Ascending aorta (tissue), 2 donors: ENCODE measurements around the gene ANKLE1. TPM values are rescaled to one million over a fixed set of nuclear protein-coding genes. Genes with fewer than 3 reads are reported as not detected.

ENCODE experiments used
- DNase-seq, 2 donors: peaks; one replicate each; pipeline ENCODE4 v3.0.0-alpha.2; 2019; ENCODE audit warnings: low spot score in 2 of 2
- H3K27ac ChIP-seq, 2 donors: fragments of 200-600 bp; sonication (generic); one replicate each; pipeline ENCODE4 v1.5.1; 2016 to 2017; ENCODE audit warnings: mild to moderate bottlenecking in 1 of 2
- H3K27me3 ChIP-seq: fragments of 200-600 bp; sonication (generic); one replicate; pipeline ENCODE4 v1.5.1; 2017
- H3K36me3 ChIP-seq, 2 donors: fragments of 200-600 bp; sonication (generic); one replicate each; pipeline ENCODE4 v1.5.1; 2016
- H3K4me1 ChIP-seq, 2 donors: fragments of 200-600 bp; sonication (generic); one replicate each; pipeline ENCODE4 v1.5.1; 2016 to 2017; ENCODE audit warnings: mild to moderate bottlenecking in 1 of 2
- H3K4me3 ChIP-seq, 2 donors: fragments of 200-600 bp; sonication (generic); one replicate each; pipeline ENCODE4 v1.5.1; 2016 to 2017; ENCODE audit warnings: mild to moderate bottlenecking in 1 of 2
- H3K9me3 ChIP-seq, 2 donors: fragments of 200-600 bp; sonication (generic); one replicate each; pipeline ENCODE4 v1.5.1; 2016
- CTCF ChIP-seq, 3 experiments: fragments of 200-600 bp in 2 of 3; fragments of 450-650 bp in 1 of 3; sonication (generic) in 2 of 3; IDR thresholded peaks; one replicate each; pipeline ENCODE4 v1.5.1; 2016 to 2019; ENCODE audit warnings: antibody characterized with exemption in 3 of 3, mild to moderate bottlenecking in 1 of 3, moderate library complexity in 1 of 3
- intact Hi-C: fragments of 100-400 bp; cut with DNase I; formaldehyde crosslinking; loops from one replicate; pipeline ENCODE4 v1.15.1; 2023
- total RNA-seq: library from RNA; depleted of rRNA; stranded (reverse); fragments of >200 nt; gene quantifications from one replicate; pipeline ENCODE4 v1.1.0, GENCODE V29; 2016

Gene ANKLE1
- total RNA-seq, 1 donor from 2014 or later, result not detected

DNA sequence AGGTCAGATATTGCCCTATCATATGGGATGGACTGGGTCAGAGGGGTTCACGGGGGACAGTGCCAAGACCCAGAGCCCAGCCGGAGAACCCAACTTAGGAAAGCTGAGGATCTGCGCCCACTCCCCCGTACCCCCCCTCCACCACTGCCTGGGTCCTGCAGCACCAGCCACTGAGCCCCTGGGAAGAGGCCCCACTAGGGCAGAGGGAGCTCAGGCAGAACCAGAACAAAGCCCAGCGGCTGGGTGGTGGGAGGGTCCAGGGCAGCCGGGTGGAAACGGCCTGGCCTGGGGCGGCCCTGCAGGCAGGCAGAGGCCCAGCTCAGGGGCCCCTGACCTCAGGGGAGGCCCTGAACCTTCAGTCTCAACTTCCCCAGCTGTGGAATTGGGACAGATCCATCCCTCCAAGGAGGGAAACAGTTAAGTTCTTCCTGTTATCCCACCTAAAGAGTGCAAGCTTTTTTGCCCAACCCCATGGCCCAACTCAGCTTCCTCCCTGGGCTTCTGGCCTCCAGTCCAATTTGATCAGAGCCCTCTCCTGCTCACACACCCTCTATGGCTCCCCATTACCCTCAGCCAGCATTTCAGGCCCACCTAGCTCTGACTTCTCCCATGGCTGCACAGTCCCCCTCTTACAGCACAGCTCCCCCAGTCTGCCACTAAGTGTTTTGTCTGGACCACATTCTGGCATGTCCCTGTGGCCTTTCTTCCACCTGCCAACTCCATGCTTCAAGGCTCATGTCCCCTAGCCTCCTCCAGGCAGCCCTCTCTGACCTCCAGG is 39.1 kb upstream of the ANKLE1 start:
- H3K4me1 ChIP-seq, result peaks cover 3 to 32% of the 10 kb centered on the region in 2 donors
- peak overlapping the region; percentile 78 to 85 for H3K27ac ChIP-seq
- peaks cover 4 to 5% of the 10 kb centered on the region in 2 donors for H3K36me3 ChIP-seq
- H3K4me3 ChIP-seq, result peak overlapping the region in 1 of 2 donors; percentile 97
- TF ChIP-seq CTCF (IDR thresholded peaks at IDR 0.05), result no peak
- no peaks in the 10 kb centered on the region for H3K27me3 ChIP-seq
- no peak for DNase-seq
- no peaks in the 10 kb centered on the region for H3K9me3 ChIP-seq
- intact Hi-C loops, result no loop called here

GRCh38 chr19:17243211-17243829 is 38.4 kb upstream of the ANKLE1 start:
- Histone ChIP-seq H3K4me3 (peak overlapping the region; percentile 90 to 97), H3K27ac (peak overlapping the region; percentile 78 to 85), H3K36me3 (peaks cover 3 to 5% of the 10 kb centered on the region in 2 donors), H3K27me3 (no peaks in the 10 kb centered on the region), H3K9me3 (no peaks in the 10 kb centered on the region), H3K4me1 (peaks cover 3 to 32% of the 10 kb centered on the region in 2 donors)
- intact Hi-C loops, result no loop called here
- no peak for TF ChIP-seq CTCF (IDR thresholded peaks at IDR 0.05)
- DNase-seq, result no peak

DNA sequence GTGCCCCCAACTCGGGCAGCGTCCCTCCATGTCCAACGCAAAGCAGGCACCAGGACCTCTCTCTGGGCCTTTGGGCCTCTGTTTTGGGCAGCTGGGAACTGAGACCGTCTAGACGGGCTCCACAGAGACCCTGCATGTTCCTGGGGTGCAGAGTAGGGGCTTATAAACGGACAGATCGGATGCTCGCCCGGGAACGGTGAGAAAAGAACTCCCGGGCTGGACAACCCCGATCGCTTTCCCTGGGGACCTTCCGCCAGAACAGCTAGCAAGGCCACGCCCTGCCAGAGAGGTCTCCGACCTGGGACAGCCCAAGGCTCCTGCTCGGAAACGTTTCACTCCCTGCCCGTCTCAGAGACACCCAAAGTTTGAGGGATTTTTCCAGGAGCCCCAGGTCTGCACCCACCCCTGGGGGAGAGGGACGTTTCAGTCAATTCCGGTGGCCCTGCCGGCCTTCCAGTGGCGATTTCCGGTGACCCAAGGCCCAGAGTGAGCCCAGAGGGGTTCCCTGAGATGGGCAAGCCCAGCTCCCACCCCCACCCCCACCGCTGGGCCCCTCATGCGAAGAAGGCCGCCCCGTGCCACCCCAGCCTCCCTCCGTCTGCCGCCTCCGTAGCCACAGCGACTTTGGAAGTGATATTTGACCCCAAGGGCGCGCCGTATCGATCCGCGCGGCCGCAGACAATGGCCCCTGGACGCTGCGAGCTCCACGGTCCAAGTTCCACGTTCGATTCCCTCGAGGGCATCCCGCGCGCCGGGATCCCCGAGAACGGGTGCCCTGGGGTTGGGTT is 37.7 kb upstream of the ANKLE1 start:
- peak in 1 of 2 donors; percentile 76 for DNase-seq
- no peak for TF ChIP-seq CTCF (IDR thresholded peaks at IDR 0.05)
- Histone ChIP-seq H3K4me3 (peak overlapping the region; percentile 90 to 97), H3K9me3 (no peaks in the 10 kb centered on the region), H3K36me3 (peaks cover 0 to 5% of the 10 kb centered on the region in 2 donors), H3K27ac (peak overlapping the region; percentile 78 to 85), H3K27me3 (no peaks in the 10 kb centered on the region), H3K4me1 (peaks cover 3 to 32% of the 10 kb centered on the region in 2 donors)
- intact Hi-C loops, result loop anchor here (1.0 to 2.0 kb wide), 2 partner anchors 29 to 169 kb away; partner anchors contain the start of genes HAUS8, MYO9B and USE1

GRCh38 chr19:17244618-17245534 is 36.8 kb upstream of the ANKLE1 start:
- Histone ChIP-seq H3K9me3 (no peaks in the 10 kb centered on the region), H3K27ac (peak overlapping the region; percentile 78 to 85), H3K36me3 (peaks cover 0 to 4% of the 10 kb centered on the region in 2 donors), H3K4me3 (peak overlapping the region; percentile 90 to 97), H3K27me3 (no peaks in the 10 kb centered on the region), H3K4me1 (peaks cover 3 to 32% of the 10 kb centered on the region in 2 donors)
- DNase-seq, result no peak
- TF ChIP-seq CTCF (IDR thresholded peaks at IDR 0.05), result no peak
- intact Hi-C loops, result loop anchor here (1.0 to 5.0 kb wide), 4 partner anchors 19 to 170 kb away; partner anchors contain the start of genes ABHD8, HAUS8, MYO9B and OCEL1
